Transverse colon (tissue), 4 donors: ENCODE results near the gene TBC1D8. TPM values are rescaled to one million over a fixed set of nuclear protein-coding genes. Genes with fewer than 3 reads are reported as not detected.

Experiments used
- DNase-seq: peaks from one replicate; pipeline ENCODE4 v3.0.0-alpha.2; 2019
- H3K27ac ChIP-seq, 4 donors: fragments of 200-600 bp; sonication (generic); 2 replicates each; pipeline ENCODE4 v1.5.1; 2016 to 2018; ENCODE audit warnings: inconsistent platforms in 4 of 4
- H3K27me3 ChIP-seq: fragments of 200-600 bp; sonication (generic); 2 replicates; pipeline ENCODE4 v1.5.1; 2017; ENCODE audit warnings: inconsistent platforms
- H3K36me3 ChIP-seq, 4 donors: fragments of 200-600 bp; sonication (generic); 2 replicates each; pipeline ENCODE4 v1.5.1; 2017 to 2019; ENCODE audit warnings: inconsistent platforms in 4 of 4
- H3K4me1 ChIP-seq, 4 donors: fragments of 200-600 bp; sonication (generic); 2 replicates each; pipeline ENCODE4 v1.5.1; 2017 to 2020; ENCODE audit warnings: inconsistent platforms in 4 of 4
- H3K4me3 ChIP-seq, 4 donors: fragments of 200-600 bp; sonication (generic); 1 replicate in 1 of 4; 2 replicates in 3 of 4; pipeline versions ENCODE4 v1.5.1 to v1.6.1; 2017 to 2019; ENCODE audit warnings: inconsistent platforms in 4 of 4
- H3K9me3 ChIP-seq, 2 donors: fragments of 200-600 bp; sonication (generic); 2 replicates each; pipeline ENCODE4 v1.5.1; 2017 to 2019; ENCODE audit warnings: inconsistent platforms in 2 of 2
- CTCF ChIP-seq, 5 experiments: fragments of 200-600 bp in 3 of 5; fragments of 450-650 bp in 2 of 5; sonication (generic) in 3 of 5; IDR thresholded peaks; 1 replicate in 2 of 5; 2 replicates in 3 of 5; pipeline ENCODE4 v1.5.1; 2016 to 2017; ENCODE audit warnings: antibody characterized with exemption in 5 of 5, inconsistent platforms in 3 of 5, mild to moderate bottlenecking in 2 of 5, moderate library complexity in 1 of 5
- EP300 ChIP-seq: sonication (generic); formaldehyde crosslinking; IDR thresholded peaks from one replicate; pipeline ENCODE4 v1.6.1; 2017; ENCODE audit warnings: antibody characterized with exemption, low read depth
- POLR2A ChIP-seq: fragments of 450-650 bp; IDR thresholded peaks from one replicate; pipeline ENCODE4 v1.6.1; 2016; ENCODE audit warnings: antibody characterized with exemption, mild to moderate bottlenecking, moderate library complexity
- POLR2AphosphoS5 ChIP-seq, 3 donors: sonication (generic); formaldehyde crosslinking; IDR thresholded peaks; one replicate each; pipeline ENCODE4 v1.6.1; 2016; ENCODE audit warnings: antibody characterized with exemption in 3 of 3
- WGBS, 2 donors: methylation state at CpG; one replicate each; pipeline ENCODE4 v1.1.5; 2018; ENCODE audit warnings: low coverage in 1 of 2; 5-methylcytosine and 5-hydroxymethylcytosine counted together
- in situ Hi-C, 4 donors: fragments of 200-750 bp; cut with MboI; loops; one replicate each; pipeline versions ENCODE4 v1.15.0 to v1.15.1; 2017; ENCODE audit warnings: low sequenced_read_pairs in 3 of 4, low pct_ligation_motif_present in 1 of 4, low pct_unique_long_range_greater_than_20kb in 1 of 4
- intact Hi-C: fragments of 100-400 bp; cut with DNase I; formaldehyde crosslinking; loops from one replicate; pipeline ENCODE4 v1.15.1; 2023; ENCODE audit warnings: low total_unique reads
- total RNA-seq, 4 donors: library from RNA; depleted of rRNA; stranded (reverse); fragments of >200 nt; gene quantifications; one replicate each; pipeline ENCODE4 v1.1.0, GENCODE V29; 2016

TBC1D8 gene
- total RNA-seq, 4 donors from 2014 or later = 26.5 to 232 (median 88.4) TPM

GRCh38 chr2:101037161-101037755, 113.9 kb downstream of the TBC1D8 start:
- TF ChIP-seq EP300 (no peak), CTCF (IDR thresholded peaks at IDR 0.05) (no peak), POLR2AphosphoS5 (IDR thresholded peaks at IDR 0.05) (no peak)
- Histone ChIP-seq H3K27ac (no peak overlapping the region), H3K4me1 (no peaks in the 10 kb centered on the region), H3K27me3 (no peaks in the 10 kb centered on the region), H3K4me3 (no peak overlapping the region), H3K9me3 (no peaks in the 10 kb centered on the region), H3K36me3 (no peaks in the 10 kb centered on the region)
- intact Hi-C loops = no loop called here
- no peak for DNase-seq
- in situ Hi-C loops = no loop called here
- WGBS, 2 donors = 92 to 97% methylated on average over 7 to 19 of the region's 19 CpGs

- in situ Hi-C loops = no loop called here
- DNase-seq = no peak
- intact Hi-C loops = no loop called here
- Histone ChIP-seq H3K27ac (no peak overlapping the region), H3K4me3 (no peak overlapping the region), H3K27me3 (no peaks in the 10 kb centered on the region), H3K4me1 (no peaks in the 10 kb centered on the region), H3K9me3 (no peaks in the 10 kb centered on the region), H3K36me3 (no peaks in the 10 kb centered on the region)
- 73% methylated on average over 2 of the region's 2 CpGs; no CpG with 5 or more reads in 1 of the 2 donors for WGBS, 2 donors
- TF ChIP-seq CTCF (IDR thresholded peaks at IDR 0.05) (peak; percentile 43 to 49 (median 45)), POLR2A (no peak), POLR2AphosphoS5 (IDR thresholded peaks at IDR 0.05) (no peak)
These were observed 114.6 kb downstream of the TBC1D8 start for GRCh38 chr2:101036562-101036961.

DNA sequence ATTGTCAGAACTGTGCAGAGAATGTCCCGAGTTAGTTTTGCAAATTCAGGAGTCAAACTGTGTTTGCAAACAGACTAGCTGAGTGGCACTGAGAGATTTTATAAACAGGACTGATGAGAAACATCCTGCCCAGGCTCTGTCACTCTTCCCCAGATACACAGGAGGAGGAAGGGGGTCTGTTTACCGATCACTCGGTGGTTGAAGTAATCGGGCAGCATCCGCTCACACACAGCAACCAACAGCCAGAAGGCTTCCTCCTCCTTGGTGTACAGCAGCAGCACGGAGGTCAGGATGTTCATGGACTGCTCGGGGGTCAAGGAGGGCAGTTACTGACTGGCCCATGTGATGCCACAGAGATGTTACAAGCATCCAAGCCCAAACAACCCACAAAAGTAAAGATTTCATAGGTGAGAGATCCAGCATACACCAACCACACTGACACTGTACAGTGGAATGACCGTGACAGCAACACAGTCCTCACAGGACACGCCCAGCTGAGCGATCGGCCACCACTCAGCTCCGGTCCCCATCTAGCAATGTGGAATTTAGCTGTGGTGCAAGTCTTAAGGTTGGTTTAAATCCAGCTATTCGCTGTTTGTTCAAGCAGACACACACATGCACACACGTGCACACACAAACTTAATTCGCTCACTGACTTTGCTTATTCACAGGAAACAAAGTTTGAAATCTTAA, 119.0 kb downstream of the TBC1D8 start:
- no peak for TF ChIP-seq POLR2A
- no peak for TF ChIP-seq CTCF (IDR thresholded peaks at IDR 0.05)
- TF ChIP-seq EP300 = no peak
- no peak for TF ChIP-seq POLR2AphosphoS5 (IDR thresholded peaks at IDR 0.05)
- H3K4me3 ChIP-seq = no peak overlapping the region
- H3K9me3 ChIP-seq = no peaks in the 10 kb centered on the region
- DNase-seq = no peak
- intact Hi-C loops = no loop called here
- H3K27ac ChIP-seq = no peak overlapping the region
- peaks cover 0 to 9% (median 0%) of the 10 kb centered on the region in 4 donors for H3K36me3 ChIP-seq
- in situ Hi-C loops = no loop called here
- 85 to 96% methylated on average over 4 to 15 of the region's 15 CpGs for WGBS, 2 donors
- no peaks in the 10 kb centered on the region for H3K4me1 ChIP-seq
- no peaks in the 10 kb centered on the region for H3K27me3 ChIP-seq

- intact Hi-C loops = no loop called here
These were observed 120.2 kb downstream of the TBC1D8 start for GRCh38 chr2:101030866-101031554.

More at GRCh38 chr2:101030866-101031554, 120.2 kb downstream of the TBC1D8 start:
- Histone ChIP-seq H3K27me3 (no peaks in the 10 kb centered on the region), H3K27ac (no peak overlapping the region), H3K4me1 (peaks cover 0 to 12% (median 6%) of the 10 kb centered on the region in 4 donors), H3K4me3 (no peak overlapping the region), H3K9me3 (no peaks in the 10 kb centered on the region), H3K36me3 (peaks cover 0 to 9% (median 0%) of the 10 kb centered on the region in 4 donors)
- TF ChIP-seq CTCF (IDR thresholded peaks at IDR 0.05) = no peak
- TF ChIP-seq POLR2A = no peak
- no peak for TF ChIP-seq POLR2AphosphoS5 (IDR thresholded peaks at IDR 0.05)
- no peak for TF ChIP-seq EP300
- in situ Hi-C loops = no loop called here
- WGBS, 2 donors = 90 to 93% methylated on average over 3 to 10 of the region's 10 CpGs
- DNase-seq = no peak
